HepG2 (cell line): ENCODE data around the gene MAPK8.

Experiments used
- ATF7 ChIP-seq, 2 experiments: fragments of 450-650 bp in 1 of 2; sonication (generic) in 1 of 2; formaldehyde crosslinking in 1 of 2; IDR thresholded peaks; 2 replicates each; pipeline versions ENCODE4 v1.4.0 to v1.6.1; 2016 to 2020; ENCODE audit warnings: antibody characterized with exemption in 1 of 2, mild to moderate bottlenecking in 1 of 2, missing genetic modification reagents in 1 of 2
- ZSCAN20 ChIP-seq: sonication (generic); formaldehyde crosslinking; IDR thresholded peaks from 2 replicates; pipeline ENCODE4 v1.4.0; 2020; ENCODE audit warnings: missing genetic modification reagents, mild to moderate bottlenecking, borderline replicate concordance
- TF ChIP-seq, protein P1 (sequence below): sonication (generic); formaldehyde crosslinking; IDR thresholded peaks from 2 replicates; pipeline ENCODE4 v1.5.0; 2020; ENCODE audit warnings: mild to moderate bottlenecking, missing genetic modification reagents, moderate library complexity

DNA sequence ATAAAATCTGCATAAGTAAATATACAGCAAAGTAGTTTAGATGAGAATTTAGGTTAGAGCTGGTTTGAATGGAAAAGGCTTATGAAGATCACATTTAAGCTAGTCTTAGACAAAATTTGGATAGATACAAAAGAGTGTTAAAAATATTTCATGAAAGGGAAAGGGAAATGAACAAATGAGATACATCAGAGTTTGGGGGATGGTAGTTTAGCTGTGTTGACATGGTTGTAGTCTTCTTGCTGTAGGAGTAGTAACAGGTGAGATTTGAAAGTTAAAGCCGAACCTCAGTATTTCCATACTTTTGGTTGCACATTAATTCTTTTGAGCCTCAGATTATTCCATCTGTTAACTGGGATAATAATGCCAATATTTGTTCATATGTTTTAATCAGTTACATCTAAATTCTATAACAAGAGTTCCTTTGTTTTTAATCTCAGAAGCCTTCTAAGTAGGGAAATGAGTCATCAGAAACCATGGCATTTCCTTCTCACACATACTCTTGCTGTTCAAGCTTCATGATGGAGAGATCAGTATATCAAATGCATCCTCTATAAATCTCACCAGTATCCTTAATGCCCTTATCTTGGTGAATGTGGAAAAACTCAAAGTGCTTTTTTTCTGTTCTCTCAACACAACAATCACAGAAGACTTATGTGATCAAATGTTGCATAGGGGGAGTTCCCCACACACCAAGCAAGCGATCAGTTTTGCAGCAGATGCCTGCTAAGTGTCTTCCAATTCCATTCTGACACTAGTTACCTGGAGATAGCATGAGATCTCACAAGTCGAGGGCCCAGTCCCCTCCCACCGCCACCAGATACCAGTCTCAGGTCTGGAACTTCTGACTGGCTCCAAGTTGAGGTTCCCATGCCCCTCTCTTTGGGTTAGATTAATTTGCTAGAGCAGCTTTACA is 84.7 kb downstream of the MAPK8 start:
- TF ChIP-seq ATF7 (IDR thresholded peaks at IDR 0.05) (no peak), ATF7 (CRISPR knock-in tag; IDR thresholded peaks at IDR 0.05) (no peak), ZSCAN20 (CRISPR knock-in tag) (no peak)
- TF ChIP-seq, protein P1, sequence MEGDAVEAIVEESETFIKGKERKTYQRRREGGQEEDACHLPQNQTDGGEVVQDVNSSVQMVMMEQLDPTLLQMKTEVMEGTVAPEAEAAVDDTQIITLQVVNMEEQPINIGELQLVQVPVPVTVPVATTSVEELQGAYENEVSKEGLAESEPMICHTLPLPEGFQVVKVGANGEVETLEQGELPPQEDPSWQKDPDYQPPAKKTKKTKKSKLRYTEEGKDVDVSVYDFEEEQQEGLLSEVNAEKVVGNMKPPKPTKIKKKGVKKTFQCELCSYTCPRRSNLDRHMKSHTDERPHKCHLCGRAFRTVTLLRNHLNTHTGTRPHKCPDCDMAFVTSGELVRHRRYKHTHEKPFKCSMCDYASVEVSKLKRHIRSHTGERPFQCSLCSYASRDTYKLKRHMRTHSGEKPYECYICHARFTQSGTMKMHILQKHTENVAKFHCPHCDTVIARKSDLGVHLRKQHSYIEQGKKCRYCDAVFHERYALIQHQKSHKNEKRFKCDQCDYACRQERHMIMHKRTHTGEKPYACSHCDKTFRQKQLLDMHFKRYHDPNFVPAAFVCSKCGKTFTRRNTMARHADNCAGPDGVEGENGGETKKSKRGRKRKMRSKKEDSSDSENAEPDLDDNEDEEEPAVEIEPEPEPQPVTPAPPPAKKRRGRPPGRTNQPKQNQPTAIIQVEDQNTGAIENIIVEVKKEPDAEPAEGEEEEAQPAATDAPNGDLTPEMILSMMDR: no peak
